CD4-positive, alpha-beta T cell (primary cell): ENCODE measurements around the gene TSSC4. TPM values are rescaled to one million over a fixed set of nuclear protein-coding genes. Genes with fewer than 3 reads are reported as not detected.

ENCODE experiments used
- ATAC-seq: fragments of 200-7000 bp; cut with Tn5 transposase; one replicate; pipeline ENCODE4 v1.10.0; 2022; ENCODE audit warnings: mild to moderate bottlenecking; ENCODE audit not compliant: poor library complexity
- CTCF ChIA-PET: fragments of 350-600 bp; sonication (Branson Sonifier 250); formaldehyde crosslinking; loops from one replicate; lab custom pipeline; 2021; ENCODE audit warnings: antibody characterized with exemption, inconsistent platforms; lab: Charles Lee
- POLR2A ChIA-PET: fragments of 350-600 bp; sonication (Branson Sonifier 250); formaldehyde crosslinking; loops from one replicate; lab custom pipeline; 2021; ENCODE audit warnings: antibody characterized with exemption, inconsistent platforms; lab: Charles Lee
- DNase-seq, 14 experiments: peaks; one replicate each; pipeline ENCODE4 v3.0.0-alpha.2; 2013 to 2020; ENCODE audit warnings: mixed read lengths in 2 of 14
- H3K27ac ChIP-seq, 2 donors: one replicate each; pipeline versions ENCODE4 v1.5.1 to v1.7.0; 2013; ENCODE audit warnings: low read length in 2 of 2, low read depth in 1 of 2, mild to moderate bottlenecking in 1 of 2
- H3K27me3 ChIP-seq, 2 experiments: 1 replicate in 1 of 2; 2 replicates in 1 of 2; pipeline versions ENCODE4 v1.6.1 to v1.7.0; 2013; ENCODE audit warnings: low read length in 2 of 2, control low read depth in 1 of 2, mild to moderate bottlenecking in 1 of 2, moderate library complexity in 1 of 2; ENCODE audit not compliant: insufficient read depth in 2 of 2, control insufficient read depth in 1 of 2
- H3K36me3 ChIP-seq: one replicate; pipeline ENCODE4 v1.6.1; 2013; ENCODE audit warnings: low read length, control low read depth; ENCODE audit not compliant: insufficient read depth
- H3K4me1 ChIP-seq: one replicate; pipeline ENCODE4 v1.6.1; 2013; ENCODE audit warnings: low read length, control low read depth; ENCODE audit not compliant: insufficient read depth
- H3K4me3 ChIP-seq: one replicate; pipeline ENCODE4 v1.5.1; 2013; ENCODE audit warnings: mild to moderate bottlenecking, low read length, moderate library complexity
- H3K9me3 ChIP-seq, 2 experiments: 1 replicate in 1 of 2; 2 replicates in 1 of 2; pipeline versions ENCODE4 v1.6.1 to v1.7.0; 2013; ENCODE audit warnings: low read length in 2 of 2, mild to moderate bottlenecking in 2 of 2, control low read depth in 1 of 2, moderate library complexity in 1 of 2; ENCODE audit not compliant: control insufficient read depth in 1 of 2, insufficient read depth in 1 of 2
- H3K27ac Mint-ChIP-seq: one replicate; pipeline ENCODE4 v1.8.0; 2020; ENCODE audit warnings: mixed read lengths
- H3K27me3 Mint-ChIP-seq: one replicate; pipeline ENCODE4 v1.8.0; 2021; ENCODE audit warnings: mixed read lengths
- H3K36me3 Mint-ChIP-seq: one replicate; pipeline ENCODE4 v1.8.0; 2021; ENCODE audit warnings: low read depth, mixed read lengths
- H3K4me1 Mint-ChIP-seq: one replicate; pipeline ENCODE4 v1.8.0; 2021; ENCODE audit warnings: low read depth, mixed read lengths
- H3K4me3 Mint-ChIP-seq: one replicate; pipeline ENCODE4 v1.8.0; 2020; ENCODE audit warnings: mild to moderate bottlenecking, mixed read lengths
- H3K9me3 Mint-ChIP-seq: one replicate; pipeline ENCODE4 v1.8.0; 2020; ENCODE audit warnings: mixed read lengths
- CTCF ChIP-seq: fragments of 200-600 bp; IDR thresholded peaks from one replicate; pipeline ENCODE4 v1.8.0; 2022; ENCODE audit warnings: antibody characterized with exemption, mild to moderate bottlenecking
- intact Hi-C, 2 experiments: fragments of 100-400 bp; cut with DNase I in 1 of 2; cut with micrococcal nuclease in 1 of 2; formaldehyde crosslinking; loops; one replicate each; pipeline versions ENCODE4 v1.15.1 to v1.9.0; 2023 to 2025; cut with DNase I, micrococcal nuclease
- total RNA-seq, 174 experiments: library from RNA in 2 of 174; stranded (reverse) in 2 of 174; gene quantifications; one replicate each; pipeline ENCODE4 v1.2.3 and lab custom pipeline; 2021 to 2026

The TSSC4 gene
- total RNA-seq, 2 experiments from 2014 or later: 47.5 to 50.0 TPM

- POLR2A ChIA-PET: interaction anchor here (1.2 kb wide), 1 partner anchor 16 kb away, joined by 4 read pairs; no protein-coding TSS in a partner anchor
- no peak for ATAC-seq
- no peak overlapping the region for H3K27ac ChIP-seq
Measured at GRCh38 chr11:2451336-2451735, 50.8 kb downstream of the TSSC4 start.

GRCh38 chr11:2451916-2452315, 51.4 kb downstream of the TSSC4 start:
- ATAC-seq: no peak
- no peak overlapping the region for H3K4me3 ChIP-seq
- no peak overlapping the region for H3K27ac ChIP-seq
- no peak for DNase-seq
- POLR2A ChIA-PET: interaction anchor here (1.2 kb wide), 1 partner anchor 15 kb away, joined by 4 read pairs; no protein-coding TSS in a partner anchor
- H3K27me3 Mint-ChIP-seq: no peaks in the 10 kb centered on the region
- H3K9me3 ChIP-seq: no peaks in the 10 kb centered on the region
- peaks cover 8% of the 10 kb centered on the region for H3K36me3 ChIP-seq
- intact Hi-C loops: no loop called here
- CTCF ChIA-PET: no interaction called here
- H3K4me1 ChIP-seq: peaks cover 29% of the 10 kb centered on the region
- peaks cover 20% of the 10 kb centered on the region for H3K4me1 Mint-ChIP-seq
- H3K9me3 Mint-ChIP-seq: no peaks in the 10 kb centered on the region
- no peak for TF ChIP-seq CTCF
- H3K27me3 ChIP-seq: no peaks in the 10 kb centered on the region
- no peaks in the 10 kb centered on the region for H3K36me3 Mint-ChIP-seq
- no peak overlapping the region for H3K27ac Mint-ChIP-seq
- no peak overlapping the region for H3K4me3 Mint-ChIP-seq

More at GRCh38 chr11:2451336-2451735, 50.8 kb downstream of the TSSC4 start:
- Histone ChIP-seq H3K36me3 (peaks cover 8% of the 10 kb centered on the region), H3K9me3 (no peaks in the 10 kb centered on the region), H3K4me1 (peaks cover 34% of the 10 kb centered on the region), H3K4me3 (no peak overlapping the region), H3K27me3 (no peaks in the 10 kb centered on the region)
- CTCF ChIA-PET: no interaction called here
- Mint-ChIP-seq H3K4me3 (no peak overlapping the region), H3K27me3 (no peaks in the 10 kb centered on the region), H3K9me3 (no peaks in the 10 kb centered on the region), H3K27ac (no peak overlapping the region), H3K36me3 (no peaks in the 10 kb centered on the region), H3K4me1 (peaks cover 24% of the 10 kb centered on the region)
- TF ChIP-seq CTCF: no peak
- intact Hi-C loops: no loop called here
- DNase-seq: no peak

- Histone ChIP-seq H3K27ac (no peak overlapping the region), H3K9me3 (no peaks in the 10 kb centered on the region), H3K27me3 (no peaks in the 10 kb centered on the region), H3K4me3 (no peak overlapping the region), H3K36me3 (peaks cover 8% of the 10 kb centered on the region), H3K4me1 (peaks cover 23% of the 10 kb centered on the region)
- intact Hi-C loops: no loop called here
- ChIA-PET CTCF (no interaction called here), POLR2A (interaction anchor here (1.2 kb wide), 1 partner anchor 15 kb away, joined by 4 read pairs; no protein-coding TSS in a partner anchor)
- Mint-ChIP-seq H3K27me3 (no peaks in the 10 kb centered on the region), H3K4me3 (no peak overlapping the region), H3K36me3 (no peaks in the 10 kb centered on the region), H3K4me1 (peaks cover 18% of the 10 kb centered on the region), H3K9me3 (no peaks in the 10 kb centered on the region), H3K27ac (no peak overlapping the region)
- ATAC-seq (no peak), DNase-seq (no peak)
- no peak for TF ChIP-seq CTCF
Measured at GRCh38 chr11:2452321-2453012, 51.9 kb downstream of the TSSC4 start.
